ENCODE data around the gene CLCA1.

GRCh38 chr1:86455073-86455472 lies 13.7 kb upstream of the CLCA1 start:
- TF ChIP-seq POLR2A (IDR thresholded peaks at IDR 0.05): no peak
- TF ChIP-seq, protein P1, sequence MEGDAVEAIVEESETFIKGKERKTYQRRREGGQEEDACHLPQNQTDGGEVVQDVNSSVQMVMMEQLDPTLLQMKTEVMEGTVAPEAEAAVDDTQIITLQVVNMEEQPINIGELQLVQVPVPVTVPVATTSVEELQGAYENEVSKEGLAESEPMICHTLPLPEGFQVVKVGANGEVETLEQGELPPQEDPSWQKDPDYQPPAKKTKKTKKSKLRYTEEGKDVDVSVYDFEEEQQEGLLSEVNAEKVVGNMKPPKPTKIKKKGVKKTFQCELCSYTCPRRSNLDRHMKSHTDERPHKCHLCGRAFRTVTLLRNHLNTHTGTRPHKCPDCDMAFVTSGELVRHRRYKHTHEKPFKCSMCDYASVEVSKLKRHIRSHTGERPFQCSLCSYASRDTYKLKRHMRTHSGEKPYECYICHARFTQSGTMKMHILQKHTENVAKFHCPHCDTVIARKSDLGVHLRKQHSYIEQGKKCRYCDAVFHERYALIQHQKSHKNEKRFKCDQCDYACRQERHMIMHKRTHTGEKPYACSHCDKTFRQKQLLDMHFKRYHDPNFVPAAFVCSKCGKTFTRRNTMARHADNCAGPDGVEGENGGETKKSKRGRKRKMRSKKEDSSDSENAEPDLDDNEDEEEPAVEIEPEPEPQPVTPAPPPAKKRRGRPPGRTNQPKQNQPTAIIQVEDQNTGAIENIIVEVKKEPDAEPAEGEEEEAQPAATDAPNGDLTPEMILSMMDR (IDR thresholded peaks at IDR 0.05): no peak
- TF ChIP-seq EP300 (IDR thresholded peaks at IDR 0.05): no peak

All from ovary (tissue), 3 donors.